NCI-H774 (cell line): Measurements from ENCODE around the gene MIEF2.
"Not testable (repeated sequence)": the region's sequence is repeated elsewhere in the genome, so short reads cannot be mapped to it uniquely, and the experiment has no call there.

Experiments
- DNase-seq: peaks from one replicate; lab custom pipeline; 2025; lab: John Stamatoyannopoulos, UW

Gene MIEF2

GRCh38 chr17:18291718-18292540 lies 31.5 kb downstream of the MIEF2 start:
- no peak for DNase-seq

GRCh38 chr17:18298061-18298460 lies 37.6 kb downstream of the MIEF2 start:
- not testable (repeated sequence) for DNase-seq

GRCh38 chr17:18300725-18301480 lies 40.4 kb downstream of the MIEF2 start:
- no peak for DNase-seq

- not testable (repeated sequence) for DNase-seq
Observed at GRCh38 chr17:18303206-18303605, 42.7 kb downstream of the MIEF2 start.

GRCh38 chr17:18309202-18309601 lies 48.7 kb downstream of the MIEF2 start:
- no peak for DNase-seq

GRCh38 chr17:18314059-18314730 lies 53.7 kb downstream of the MIEF2 start:
- DNase-seq, result no peak

GRCh38 chr17:18314731-18315561 lies 54.5 kb downstream of the MIEF2 start, which contains the start of the genes SMCR8 and TOP3A:
Gene SMCR8, plus strand, starts transcription at chr17:18315293. Its CDS starts 497 bp downstream, at chr17:18315790.
Gene TOP3A, minus strand, starts transcription at chr17:18314994. Its CDS starts 216 bp downstream, at chr17:18314778.
- peak; percentile 70 for DNase-seq

- DNase-seq, result no peak
Observed at GRCh38 chr17:18315562-18315922, 55.1 kb downstream of the MIEF2 start.

GRCh38 chr17:18315961-18316360 lies 55.5 kb downstream of the MIEF2 start:
- no peak for DNase-seq
